RWPE1 (cell line): Measurements from ENCODE around the gene KIDINS220.

Experiments
- CTCF ChIA-PET: fragments of 350-600 bp; sonication (Branson Sonifier 250); formaldehyde crosslinking; extraction: SDS; loops from one replicate; lab custom pipeline; 2021; lab: Yijun Ruan, JAX
- POLR2A ChIA-PET: fragments of 400-600 bp; formaldehyde crosslinking; extraction: SDS; loops from one replicate; lab custom pipeline; 2020; ENCODE audit warnings: antibody characterized with exemption; ENCODE audit not compliant: low non-redundant PET; lab: Yijun Ruan, JAX
- DNase-seq: peaks from one replicate; pipeline ENCODE4 v3.0.0; 2012; ENCODE audit warnings: low spot score
- H3K27ac ChIP-seq: fragments of 450-650 bp; 2 replicates; pipeline ENCODE4 v1.5.1; 2017
- TF ChIP-seq, protein P1 (sequence below): fragments of 450-650 bp; conservative IDR thresholded peaks from 2 replicates; pipeline ENCODE4 v1.5.1; 2017; ENCODE audit warnings: low read depth, mild to moderate bottlenecking

The KIDINS220 gene

GRCh38 chr2:8877894-8878293 lies 40.5 kb upstream of the KIDINS220 start:
- ChIA-PET CTCF (interaction anchor here (0.5 kb wide), 1 partner anchor 443 kb away, joined by 9 read pairs; no protein-coding TSS in a partner anchor), POLR2A (no interaction called here)
- H3K27ac ChIP-seq: no peak overlapping the region
- TF ChIP-seq, protein P1, sequence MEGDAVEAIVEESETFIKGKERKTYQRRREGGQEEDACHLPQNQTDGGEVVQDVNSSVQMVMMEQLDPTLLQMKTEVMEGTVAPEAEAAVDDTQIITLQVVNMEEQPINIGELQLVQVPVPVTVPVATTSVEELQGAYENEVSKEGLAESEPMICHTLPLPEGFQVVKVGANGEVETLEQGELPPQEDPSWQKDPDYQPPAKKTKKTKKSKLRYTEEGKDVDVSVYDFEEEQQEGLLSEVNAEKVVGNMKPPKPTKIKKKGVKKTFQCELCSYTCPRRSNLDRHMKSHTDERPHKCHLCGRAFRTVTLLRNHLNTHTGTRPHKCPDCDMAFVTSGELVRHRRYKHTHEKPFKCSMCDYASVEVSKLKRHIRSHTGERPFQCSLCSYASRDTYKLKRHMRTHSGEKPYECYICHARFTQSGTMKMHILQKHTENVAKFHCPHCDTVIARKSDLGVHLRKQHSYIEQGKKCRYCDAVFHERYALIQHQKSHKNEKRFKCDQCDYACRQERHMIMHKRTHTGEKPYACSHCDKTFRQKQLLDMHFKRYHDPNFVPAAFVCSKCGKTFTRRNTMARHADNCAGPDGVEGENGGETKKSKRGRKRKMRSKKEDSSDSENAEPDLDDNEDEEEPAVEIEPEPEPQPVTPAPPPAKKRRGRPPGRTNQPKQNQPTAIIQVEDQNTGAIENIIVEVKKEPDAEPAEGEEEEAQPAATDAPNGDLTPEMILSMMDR: no peak
- DNase-seq: no peak

DNA sequence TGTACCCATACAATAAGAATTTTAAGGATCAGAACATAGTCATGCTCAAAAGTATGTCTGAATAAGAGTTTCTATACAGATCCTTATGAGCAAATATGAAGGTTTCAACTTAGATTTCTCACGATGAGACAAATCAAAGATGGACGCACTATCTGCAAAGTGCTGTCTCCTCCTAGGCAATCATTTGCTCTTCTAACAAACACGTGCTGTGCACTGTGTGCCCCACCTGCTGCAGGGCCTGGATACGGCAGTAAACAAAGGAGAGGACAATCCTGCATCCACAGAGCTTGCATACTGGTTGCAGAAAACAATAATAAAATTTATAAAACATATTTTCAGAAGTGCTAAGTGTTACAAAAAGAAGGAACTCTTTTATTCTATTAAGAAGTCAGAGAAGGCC lies 39.9 kb upstream of the KIDINS220 start:
- CTCF ChIA-PET: interaction anchor here (0.5 kb wide), 1 partner anchor 28 kb away, joined by 5 read pairs; no protein-coding TSS in a partner anchor

DNA sequence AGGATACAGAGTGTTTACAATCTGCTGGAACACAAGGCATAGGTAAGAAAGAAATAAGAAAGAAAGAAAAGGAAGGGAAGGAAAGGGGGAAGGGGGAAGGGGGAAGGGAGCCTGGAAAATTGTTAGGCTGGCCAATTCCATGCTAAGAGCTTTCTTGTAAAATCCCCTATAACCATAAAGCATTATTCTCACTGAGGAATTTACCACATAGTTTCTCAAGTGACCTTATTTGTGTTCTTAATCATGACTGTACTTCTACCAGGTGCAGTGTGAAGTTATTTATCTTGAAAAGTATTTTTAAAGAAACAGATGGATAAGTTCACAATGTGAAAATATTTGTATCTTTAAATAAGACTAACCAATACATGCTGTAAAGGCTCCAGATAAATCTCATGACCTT lies 39.2 kb upstream of the KIDINS220 start:
- ChIA-PET CTCF (interaction anchor here (0.5 kb wide), 2 partner anchors 13 to 28 kb away, joined by 3 to 5 read pairs; no protein-coding TSS in a partner anchor), POLR2A (no interaction called here)
- no peak overlapping the region for H3K27ac ChIP-seq
- DNase-seq: no peak
- TF ChIP-seq, protein P1: no peak

More for the DNA sequence above, 39.9 kb upstream of the KIDINS220 start:
- no peak overlapping the region for H3K27ac ChIP-seq
- POLR2A ChIA-PET: no interaction called here
- DNase-seq: no peak
- TF ChIP-seq, protein P1: no peak

DNA sequence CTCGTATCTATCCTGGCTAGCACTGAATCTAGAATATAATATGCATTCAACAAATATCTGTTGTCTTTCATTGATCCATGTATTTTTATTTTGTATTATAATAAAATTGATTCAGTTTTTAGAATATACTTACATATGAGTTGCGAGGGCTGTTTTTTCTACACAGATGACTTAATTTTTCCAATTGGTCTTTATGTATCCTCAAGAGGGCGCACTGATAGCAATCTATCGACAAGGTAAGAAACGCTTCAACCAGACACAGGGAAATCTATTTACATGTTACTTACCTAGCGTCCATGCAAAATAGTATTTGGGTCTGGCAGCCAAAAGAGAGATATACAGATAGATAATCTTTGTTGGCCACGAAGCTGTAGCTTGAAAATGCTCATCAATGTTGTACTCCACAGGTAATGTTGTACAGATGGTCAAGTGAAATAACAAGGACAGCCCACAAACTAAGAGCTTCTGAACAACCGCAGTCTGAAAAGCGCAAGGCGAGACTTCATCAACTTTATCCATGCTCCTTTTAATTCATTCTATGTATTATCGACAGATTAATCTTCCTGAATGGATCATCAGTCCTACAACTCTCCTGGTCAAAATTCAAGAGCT lies 35.5 kb upstream of the KIDINS220 start:
- TF ChIP-seq, protein P1: peak; percentile 62
- CTCF ChIA-PET: interaction anchor here (0.5 to 1.7 kb wide), 10 partner anchors 10 to 1850 kb away, joined by 3 to 9 read pairs (median 4); no protein-coding TSS in a partner anchor
- POLR2A ChIA-PET: interaction anchor here (0.6 kb wide), 1 partner anchor 457 kb away, joined by 3 read pairs; no protein-coding TSS in a partner anchor
- H3K27ac ChIP-seq: no peak overlapping the region
- peak; percentile 55 for DNase-seq

- no peak overlapping the region for H3K27ac ChIP-seq
- TF ChIP-seq, protein P1: no peak
- DNase-seq: no peak
- CTCF ChIA-PET: interaction anchor here (1.7 kb wide), 1 partner anchor 269 kb away, joined by 6 read pairs; no protein-coding TSS in a partner anchor
- POLR2A ChIA-PET: no interaction called here
These were observed 33.0 kb upstream of the KIDINS220 start for GRCh38 chr2:8870441-8870840.

DNA sequence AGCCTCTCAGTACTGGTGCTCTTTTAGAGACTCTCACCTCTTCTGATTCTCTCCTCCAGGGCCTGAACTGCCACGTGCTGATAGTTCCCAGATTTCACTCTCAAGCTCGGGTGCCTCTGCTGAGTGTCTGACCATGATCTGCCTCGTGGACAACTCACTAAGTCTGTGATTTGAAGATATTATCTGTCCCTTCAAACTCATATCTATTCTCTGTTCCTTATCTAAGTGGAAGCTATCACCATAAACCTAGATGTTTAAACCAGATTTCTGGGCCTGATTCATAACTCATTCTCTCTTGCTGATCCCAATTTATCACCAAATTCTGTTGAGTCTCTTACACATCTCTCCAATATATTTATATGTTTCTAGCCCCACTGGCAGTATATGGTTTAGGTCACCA lies 29.9 kb upstream of the KIDINS220 start:
- no peak overlapping the region for H3K27ac ChIP-seq
- CTCF ChIA-PET: no interaction called here
- POLR2A ChIA-PET: interaction anchor here (0.6 kb wide), 1 partner anchor 125 kb away, joined by 3 read pairs; no protein-coding TSS in a partner anchor
- no peak for DNase-seq
- TF ChIP-seq, protein P1: no peak
